Ovary (tissue), 3 donors: ENCODE results near the gene SELENOV.
A peak's percentile ranks its signal among the peaks of the same experiment; 100 is the strongest.

Experiments
- CTCF ChIP-seq, 3 donors: fragments of 450-650 bp in 2 of 3; fragments of 200-600 bp in 1 of 3; IDR thresholded peaks; one replicate each; pipeline versions ENCODE4 v1.5.1 to v1.8.0; 2016 to 2022; ENCODE audit warnings: antibody characterized with exemption in 3 of 3, mild to moderate bottlenecking in 1 of 3
- EP300 ChIP-seq: sonication (generic); formaldehyde crosslinking; IDR thresholded peaks from one replicate; pipeline ENCODE4 v1.6.1; 2017; ENCODE audit warnings: antibody characterized with exemption
- donor health status: DM: no; HTN: no; CAD: no.

- TF ChIP-seq CTCF (IDR thresholded peaks at IDR 0.05) (peak; percentile 38 to 66 (median 63)), EP300 (no peak)
These were observed 12.1 kb upstream of the SELENOV start for GRCh38 chr19:39502640-39503417.
